B cell (primary cell): ENCODE data around the gene GGT5.
"Not testable (repeated sequence)": the region's sequence is repeated elsewhere in the genome, so short reads cannot be mapped to it uniquely, and the experiment has no call there.

Source experiments
- CTCF ChIP-seq: fragments of 200-600 bp; IDR thresholded peaks from one replicate; pipeline ENCODE4 v1.8.0; 2022; ENCODE audit warnings: antibody characterized with exemption, mild to moderate bottlenecking
- EZH2 ChIP-seq: IDR thresholded peaks from 2 replicates; pipeline ENCODE4 v1.6.1; 2012; ENCODE audit warnings: borderline replicate concordance, low read depth, mild to moderate bottlenecking, moderate library complexity, low read length; ENCODE audit not compliant: insufficient read depth, poor library complexity, severe bottlenecking

- not testable (repeated sequence) for TF ChIP-seq EZH2, CTCF
These were observed 4.5 kb upstream of the GGT5 start for GRCh38 chr22:24249413-24249812.
